HCT116 (cell line): ENCODE results near the gene CCSAP. TPM values are rescaled to one million over a fixed set of nuclear protein-coding genes. Genes with fewer than 3 reads are reported as not detected.

Experiments used
- ATAC-seq: fragments of 200-7000 bp; cut with Tn5 transposase; 2 replicates; pipeline ENCODE4 v1.9.1; 2020; ENCODE audit warnings: mild to moderate bottlenecking, moderate library complexity
- BruUV-seq: library from RNA; stranded (reverse); fragments of 400-500 nt; replicated peaks from 2 replicates; lab custom pipeline; 2021; lab: Mats Ljungman, UMichigan
- CTCF ChIA-PET: fragments of 300-600 bp; sonication (Branson Sonifier 250); formaldehyde crosslinking; loops from one replicate; lab custom pipeline; 2021; ENCODE audit warnings: antibody characterized with exemption; lab: Charles Lee
- POLR2A ChIA-PET: fragments of 300-600, 350-600 bp; sonication (Branson Sonifier 250); formaldehyde crosslinking; loops from one replicate; lab custom pipeline; 2021; ENCODE audit warnings: antibody characterized with exemption; lab: Charles Lee
- RAD21 ChIA-PET, 2 experiments: fragments of 300-600 bp; sonication (Branson Sonifier 250); formaldehyde crosslinking; loops; one replicate each; lab custom pipeline; 2023; ENCODE audit warnings: low total read pairs in 2 of 2; ENCODE audit not compliant: uncharacterized antibody in 2 of 2, unreplicated experiment in 2 of 2, low non-redundant PET in 1 of 2; lab: Charles Lee
- DNase-seq: peaks from one replicate; pipeline ENCODE4 v3.0.0-alpha.2; 2010; ENCODE audit warnings: low read depth, low spot score
- H2AFZ ChIP-seq: fragments of 200-600 bp; shearing (Covaris generic), sonication (generic); 2 replicates; pipeline ENCODE4 v1.6.1; 2017; ENCODE audit warnings: low read depth, mixed run types, mixed read lengths, antibody characterized with exemption, low read length; ENCODE audit not compliant: poor library complexity, severe bottlenecking
- H3K27ac ChIP-seq: 2 replicates; pipeline ENCODE4 v1.5.1; 2012; ENCODE audit warnings: low read depth, low read length
- H3K27me3 ChIP-seq: fragments of 200-600 bp; sonication (generic); 2 replicates; pipeline ENCODE4 v1.6.1; 2016; ENCODE audit warnings: mixed run types, low read length, mixed read lengths; ENCODE audit not compliant: insufficient read depth
- H3K36me3 ChIP-seq, 2 experiments: fragments of 200-500 bp in 1 of 2; fragments of 200-600 bp in 1 of 2; sonication (Bioruptor generic) in 1 of 2; sonication (generic) in 1 of 2; 2 replicates each; pipeline versions ENCODE4 v1.5.1 to v1.6.1; 2014 to 2016; ENCODE audit warnings: low read length in 2 of 2, inconsistent platforms in 1 of 2, mixed read lengths in 1 of 2, mixed run types in 1 of 2; ENCODE audit not compliant: insufficient read depth in 2 of 2, control insufficient read depth in 1 of 2
- H3K4me1 ChIP-seq, 2 experiments: fragments of 200-600 bp in 1 of 2; sonication (generic) in 1 of 2; 2 replicates each; pipeline versions ENCODE4 v1.5.1 to v1.6.1; 2012 to 2017; ENCODE audit warnings: low read length in 2 of 2, inconsistent platforms in 1 of 2, mild to moderate bottlenecking in 1 of 2, mixed read lengths in 1 of 2, mixed run types in 1 of 2, moderate library complexity in 1 of 2; ENCODE audit not compliant: insufficient read depth in 2 of 2, control insufficient read depth in 1 of 2
- H3K4me2 ChIP-seq: fragments of 200-600 bp; sonication (generic); 2 replicates; pipeline ENCODE4 v1.6.1; 2017; ENCODE audit warnings: mixed run types, low read length, mixed read lengths
- H3K4me3 ChIP-seq, 2 experiments: fragments of 200-600 bp in 1 of 2; sonication (generic) in 1 of 2; replicated peaks in 1 of 2; 2 replicates each; pipeline ENCODE4 v1.5.1; 2011 to 2016; ENCODE audit warnings: low read length in 2 of 2, control low read depth in 1 of 2, low read depth in 1 of 2, mild to moderate bottlenecking in 1 of 2, mixed read lengths in 1 of 2, mixed run types in 1 of 2
- H3K79me2 ChIP-seq: fragments of 200-600 bp; sonication (generic); 2 replicates; pipeline ENCODE4 v1.6.1; 2017; ENCODE audit warnings: mild to moderate bottlenecking, mixed run types, low read length, moderate library complexity, mixed read lengths; ENCODE audit not compliant: insufficient read depth
- H3K9ac ChIP-seq: fragments of 200-600 bp; sonication (generic); 2 replicates; pipeline ENCODE4 v1.6.1; 2016; ENCODE audit warnings: low read length, mixed read lengths
- H3K9me2 ChIP-seq: fragments of 200-600 bp; sonication (generic), shearing (Covaris generic); 2 replicates; pipeline ENCODE4 v1.6.1; 2017; ENCODE audit warnings: mixed run types, mild to moderate bottlenecking, moderate library complexity; ENCODE audit not compliant: insufficient read depth
- H3K9me3 ChIP-seq, 2 experiments: fragments of 200-500 bp in 1 of 2; fragments of 200-600 bp in 1 of 2; sonication (Bioruptor generic) in 1 of 2; sonication (generic) in 1 of 2; 2 replicates each; pipeline ENCODE4 v1.6.1; 2014 to 2017; ENCODE audit warnings: low read length in 2 of 2, mixed read lengths in 2 of 2, inconsistent platforms in 1 of 2, low read depth in 1 of 2, mild to moderate bottlenecking in 1 of 2, mixed run types in 1 of 2, moderate library complexity in 1 of 2; ENCODE audit not compliant: control insufficient read depth in 1 of 2, insufficient read depth in 1 of 2
- H4K20me1 ChIP-seq: fragments of 200-600 bp; sonication (generic), shearing (Covaris generic); 2 replicates; pipeline ENCODE4 v1.6.1; 2017; ENCODE audit warnings: mixed run types, mild to moderate bottlenecking, moderate library complexity; ENCODE audit not compliant: insufficient read depth
- CBX3 ChIP-seq: IDR thresholded peaks from 2 replicates; pipeline ENCODE4 v1.6.1; 2012; ENCODE audit warnings: low read depth
- CEBPB ChIP-seq: IDR thresholded peaks from 2 replicates; pipeline ENCODE4 v1.6.1; 2012; ENCODE audit warnings: low read depth
- EZH2phosphoT487 ChIP-seq: fragments of 200-600 bp; IDR thresholded peaks from 2 replicates; pipeline ENCODE4 v1.6.1; 2018; ENCODE audit warnings: antibody characterized with exemption, borderline replicate concordance
- JUND ChIP-seq: IDR thresholded peaks from 2 replicates; pipeline ENCODE4 v1.6.1; 2012
- POLR2A ChIP-seq: IDR thresholded peaks from 2 replicates; pipeline ENCODE4 v1.7.0; 2011; ENCODE audit warnings: borderline replicate concordance; ENCODE audit not compliant: insufficient read depth, insufficient read length; ENCODE audit errors: extremely low read depth
- POLR2AphosphoS5 ChIP-seq: IDR thresholded peaks from 2 replicates; pipeline ENCODE4 v1.6.1; 2011; ENCODE audit warnings: mild to moderate bottlenecking, low read depth, low read length, moderate library complexity
- RAD21 ChIP-seq: IDR thresholded peaks from 2 replicates; pipeline ENCODE4 v1.6.1; 2012; ENCODE audit warnings: low read depth, mild to moderate bottlenecking
- SIN3A ChIP-seq: IDR thresholded peaks from 2 replicates; pipeline ENCODE4 v1.6.1; 2012; ENCODE audit warnings: low read depth
- SRF ChIP-seq: IDR thresholded peaks from 2 replicates; pipeline ENCODE4 v1.6.1; 2012; ENCODE audit warnings: low read depth
- YY1 ChIP-seq: IDR thresholded peaks from 2 replicates; pipeline ENCODE4 v1.6.1; 2011; ENCODE audit warnings: low read length, low read depth, moderate library complexity, mild to moderate bottlenecking; ENCODE audit not compliant: insufficient replicate concordance; ENCODE audit errors: extremely low read depth
- ZFX ChIP-seq: fragments of 450-650 bp; IDR thresholded peaks from 2 replicates; pipeline ENCODE4 v1.6.1; 2017
- ZNF274 ChIP-seq: fragments of 200-500 bp; sonication (Bioruptor generic); IDR thresholded peaks from 2 replicates; pipeline ENCODE4 v1.6.1; 2014; ENCODE audit warnings: mild to moderate bottlenecking, low read depth, low read length, inconsistent platforms
- intact Hi-C: fragments of 100-400 bp; cut with micrococcal nuclease; formaldehyde crosslinking; loops from 2 replicates; pipeline ENCODE4 v1.10.0; 2022
- total RNA-seq: library from RNA; stranded (reverse); gene quantifications from one replicate; pipeline ENCODE4 v1.2.1, GENCODE V29; 2021; ENCODE audit not compliant: unreplicated experiment
- TF ChIP-seq, protein P1 (sequence below): IDR thresholded peaks from 2 replicates; pipeline ENCODE4 v1.6.1; 2011; ENCODE audit warnings: mild to moderate bottlenecking, low read length, moderate library complexity; ENCODE audit not compliant: insufficient replicate concordance; ENCODE audit errors: extremely low read depth
- TF ChIP-seq, protein P2 (sequence below), 3 experiments: fragments of 200-600 bp in 1 of 3; sonication (generic) in 1 of 3; IDR thresholded peaks in 2 of 3; conservative IDR thresholded peaks in 1 of 3; 2 replicates each; pipeline ENCODE4 v1.5.1; 2012 to 2017; ENCODE audit warnings: low read depth in 2 of 3, low read length in 2 of 3, antibody characterized with exemption in 1 of 3, borderline replicate concordance in 1 of 3, control low read depth in 1 of 3, mild to moderate bottlenecking in 1 of 3, mixed read lengths in 1 of 3, mixed run types in 1 of 3, moderate library complexity in 1 of 3; ENCODE audit not compliant: insufficient read depth in 1 of 3

The CCSAP gene
- total RNA-seq, 1 experiment from 2014 or later = 10.9 TPM

DNA sequence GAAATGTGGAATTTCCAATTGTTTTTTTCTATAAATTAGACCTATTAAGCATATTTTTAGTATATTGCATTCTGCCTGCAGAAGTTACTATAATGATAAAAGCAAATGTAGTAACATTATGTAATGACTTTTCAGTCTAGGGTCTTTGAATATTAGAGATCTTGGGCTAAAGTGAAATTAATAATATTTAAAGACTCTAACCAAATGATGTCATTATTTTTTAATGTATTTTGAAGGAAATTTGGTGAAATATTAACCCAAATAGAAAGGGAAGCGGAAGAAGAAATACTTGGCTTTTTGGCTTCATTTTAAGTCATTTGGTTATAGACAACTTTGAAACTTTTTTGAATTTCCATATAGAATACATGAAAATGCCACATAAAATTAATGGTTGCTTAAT, 45.1 kb downstream of the CCSAP start:
- H3K9me2 ChIP-seq = no peaks in the 10 kb centered on the region
- no peak overlapping the region for H3K9ac ChIP-seq
- DNase-seq (no peak), ATAC-seq (no peak)
- TF ChIP-seq POLR2A (no peak), CEBPB (no peak), YY1 (no peak), CBX3 (no peak), ZNF274 (no peak), ZFX (no peak), JUND (no peak), SIN3A (no peak)
- TF ChIP-seq, protein P1, sequence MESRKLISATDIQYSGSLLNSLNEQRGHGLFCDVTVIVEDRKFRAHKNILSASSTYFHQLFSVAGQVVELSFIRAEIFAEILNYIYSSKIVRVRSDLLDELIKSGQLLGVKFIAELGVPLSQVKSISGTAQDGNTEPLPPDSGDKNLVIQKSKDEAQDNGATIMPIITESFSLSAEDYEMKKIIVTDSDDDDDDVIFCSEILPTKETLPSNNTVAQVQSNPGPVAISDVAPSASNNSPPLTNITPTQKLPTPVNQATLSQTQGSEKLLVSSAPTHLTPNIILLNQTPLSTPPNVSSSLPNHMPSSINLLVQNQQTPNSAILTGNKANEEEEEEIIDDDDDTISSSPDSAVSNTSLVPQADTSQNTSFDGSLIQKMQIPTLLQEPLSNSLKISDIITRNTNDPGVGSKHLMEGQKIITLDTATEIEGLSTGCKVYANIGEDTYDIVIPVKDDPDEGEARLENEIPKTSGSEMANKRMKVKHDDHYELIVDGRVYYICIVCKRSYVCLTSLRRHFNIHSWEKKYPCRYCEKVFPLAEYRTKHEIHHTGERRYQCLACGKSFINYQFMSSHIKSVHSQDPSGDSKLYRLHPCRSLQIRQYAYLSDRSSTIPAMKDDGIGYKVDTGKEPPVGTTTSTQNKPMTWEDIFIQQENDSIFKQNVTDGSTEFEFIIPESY = no peak
- H3K4me1 ChIP-seq = no peaks in the 10 kb centered on the region
- H2AFZ ChIP-seq = no peak overlapping the region
- RAD21 ChIA-PET = no interaction called here
- no peaks in the 10 kb centered on the region for H3K9me3 ChIP-seq
- peaks cover 0 to 20% of the 10 kb centered on the region in 2 experiments; a peak in 3 of 4 replicates for H3K36me3 ChIP-seq
- intact Hi-C loops = no loop called here
- no peak overlapping the region for H3K4me3 ChIP-seq
- no peak overlapping the region for H3K27ac ChIP-seq
- H3K79me2 ChIP-seq = no peaks in the 10 kb centered on the region
- POLR2A ChIA-PET = no interaction called here
- no peaks in the 10 kb centered on the region for H3K27me3 ChIP-seq
- CTCF ChIA-PET = no interaction called here
- BruUV-seq = no TSS peak
- H4K20me1 ChIP-seq = no peaks in the 10 kb centered on the region
- H3K4me2 ChIP-seq = no peak overlapping the region

DNA sequence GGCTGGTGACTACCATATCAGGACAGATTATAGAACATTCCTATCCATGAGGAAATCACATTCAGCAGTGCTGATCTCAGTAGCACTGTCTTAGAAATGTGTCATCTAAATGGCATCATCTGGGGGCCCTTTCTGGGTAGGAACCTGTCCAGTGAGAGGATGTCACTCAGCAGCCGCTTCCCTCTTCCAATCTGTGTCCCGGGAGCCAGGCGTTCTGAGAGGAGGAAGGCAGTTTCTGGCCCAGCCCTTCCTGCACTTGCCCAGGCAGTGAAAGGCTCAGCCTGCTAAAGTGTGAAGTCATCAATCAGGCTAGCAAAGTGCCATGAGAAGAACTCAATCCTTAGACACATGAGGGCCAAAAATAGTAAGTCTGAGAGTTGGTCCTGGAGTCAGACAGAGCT, 46.3 kb downstream of the CCSAP start:
- H3K9ac ChIP-seq = no peak overlapping the region
- TF ChIP-seq EZH2phosphoT487 (no peak), ZFX (no peak), RAD21 (no peak), SRF (no peak), POLR2AphosphoS5 (no peak), YY1 (no peak)
- TF ChIP-seq, protein P2, sequence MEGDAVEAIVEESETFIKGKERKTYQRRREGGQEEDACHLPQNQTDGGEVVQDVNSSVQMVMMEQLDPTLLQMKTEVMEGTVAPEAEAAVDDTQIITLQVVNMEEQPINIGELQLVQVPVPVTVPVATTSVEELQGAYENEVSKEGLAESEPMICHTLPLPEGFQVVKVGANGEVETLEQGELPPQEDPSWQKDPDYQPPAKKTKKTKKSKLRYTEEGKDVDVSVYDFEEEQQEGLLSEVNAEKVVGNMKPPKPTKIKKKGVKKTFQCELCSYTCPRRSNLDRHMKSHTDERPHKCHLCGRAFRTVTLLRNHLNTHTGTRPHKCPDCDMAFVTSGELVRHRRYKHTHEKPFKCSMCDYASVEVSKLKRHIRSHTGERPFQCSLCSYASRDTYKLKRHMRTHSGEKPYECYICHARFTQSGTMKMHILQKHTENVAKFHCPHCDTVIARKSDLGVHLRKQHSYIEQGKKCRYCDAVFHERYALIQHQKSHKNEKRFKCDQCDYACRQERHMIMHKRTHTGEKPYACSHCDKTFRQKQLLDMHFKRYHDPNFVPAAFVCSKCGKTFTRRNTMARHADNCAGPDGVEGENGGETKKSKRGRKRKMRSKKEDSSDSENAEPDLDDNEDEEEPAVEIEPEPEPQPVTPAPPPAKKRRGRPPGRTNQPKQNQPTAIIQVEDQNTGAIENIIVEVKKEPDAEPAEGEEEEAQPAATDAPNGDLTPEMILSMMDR (IDR thresholded peaks at IDR 0.05 in 2 of 3, conservative IDR thresholded peaks at IDR 0.05 in 1 of 3; ENCODE audit: borderline replicate concordance in 1 of 3, insufficient read depth in 1 of 3, low read depth in 2 of 3, low read length in 2 of 3) = no peak
- H3K9me2 ChIP-seq = no peaks in the 10 kb centered on the region
- H3K79me2 ChIP-seq = no peaks in the 10 kb centered on the region
- no peak overlapping the region for H3K27ac ChIP-seq
- no peak overlapping the region for H2AFZ ChIP-seq
- intact Hi-C loops = no loop called here
- no peaks in the 10 kb centered on the region for H4K20me1 ChIP-seq
- H3K4me1 ChIP-seq = no peaks in the 10 kb centered on the region
- CTCF ChIA-PET = no interaction called here
- no peak for DNase-seq
- no peak overlapping the region for H3K4me2 ChIP-seq
- RAD21 ChIA-PET = no interaction called here
- peaks cover 0 to 17% of the 10 kb centered on the region in 2 experiments; a peak in 3 of 4 replicates for H3K36me3 ChIP-seq
- no peaks in the 10 kb centered on the region for H3K27me3 ChIP-seq
- POLR2A ChIA-PET = no interaction called here
- no peaks in the 10 kb centered on the region for H3K9me3 ChIP-seq
- no peak overlapping the region for H3K4me3 ChIP-seq
- ATAC-seq = no peak
- no TSS peak for BruUV-seq
